ENCODE data around the gene LPP.

The LPP gene

DNA sequence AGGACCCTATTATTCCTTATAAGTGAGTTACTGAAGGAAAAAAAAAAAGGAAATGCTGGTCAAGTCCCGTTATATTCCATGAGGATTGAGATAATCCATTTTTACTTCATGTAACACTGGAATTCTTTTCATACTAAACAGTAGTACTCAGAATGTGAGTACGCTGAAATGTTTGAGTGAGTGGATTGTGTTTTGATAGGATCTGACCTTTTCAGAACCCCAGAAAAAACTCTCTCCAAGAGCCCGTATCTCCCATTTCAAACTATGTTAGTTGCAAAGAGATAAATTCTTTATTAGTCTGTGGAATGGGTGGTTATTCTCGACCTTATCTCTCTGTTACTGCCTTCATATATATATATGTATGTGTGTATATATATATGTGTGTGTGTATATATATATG is 2.5 kb upstream of the LPP start:
- Mint-ChIP-seq H3K36me3 (ENCODE audit: low read depth) (no peaks in the 10 kb centered on the region), H3K4me3 (no peak overlapping the region), H3K27ac (no peak overlapping the region), H3K9me3 (no peaks in the 10 kb centered on the region), H3K4me1 (peaks cover 38% of the 10 kb centered on the region), H3K27me3 (no peaks in the 10 kb centered on the region)
- ATAC-seq (no peak), DNase-seq (no peak)

DNA sequence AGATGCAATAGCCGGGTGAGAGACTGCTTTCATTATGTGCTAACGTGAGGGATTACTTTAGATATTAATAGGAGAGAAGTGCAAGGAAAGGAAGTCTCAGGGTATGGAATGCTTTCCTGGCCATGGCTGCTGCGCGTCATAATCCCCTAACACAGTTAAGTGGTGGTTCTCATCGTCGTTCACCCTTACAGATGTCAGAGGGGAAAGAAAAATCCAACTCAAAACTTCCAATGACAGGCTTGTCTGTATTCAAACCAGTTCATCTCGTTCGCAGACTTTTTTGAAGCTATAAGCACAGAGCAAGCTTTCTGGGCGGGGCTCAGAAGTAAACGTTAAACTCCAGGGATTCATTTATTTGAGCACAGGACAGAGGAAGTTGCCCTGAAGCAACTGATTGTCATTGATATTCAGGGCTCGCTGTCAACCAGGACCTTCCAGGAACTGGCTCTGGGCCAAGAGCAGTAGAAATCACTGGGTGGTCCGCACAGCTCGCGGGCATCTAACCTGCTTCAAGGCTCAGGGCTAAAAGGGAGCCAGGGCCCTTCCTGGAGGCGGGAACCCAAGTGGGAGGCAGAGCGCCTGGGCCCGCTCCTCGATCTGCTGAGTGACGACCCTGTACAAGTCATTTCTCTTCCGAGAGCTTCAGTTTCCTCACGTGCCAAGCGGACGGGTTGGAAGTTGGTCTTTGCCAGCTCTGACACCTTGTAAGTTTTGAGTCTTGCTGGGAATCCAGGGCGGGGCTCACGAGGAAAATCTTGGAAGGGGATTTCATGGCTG is 1.1 kb upstream of the LPP start:
- no peaks in the 10 kb centered on the region for H3K36me3 Mint-ChIP-seq (ENCODE audit: low read depth)
- ATAC-seq (no peak), DNase-seq (peak; percentile 20)
- H3K27ac Mint-ChIP-seq, result peak overlapping the region; percentile 75
- H3K4me1 Mint-ChIP-seq, result peaks cover 48% of the 10 kb centered on the region
- peak overlapping the region; percentile 85 for H3K4me3 Mint-ChIP-seq
- H3K9me3 Mint-ChIP-seq, result no peaks in the 10 kb centered on the region
- H3K27me3 Mint-ChIP-seq, result no peaks in the 10 kb centered on the region

DNA sequence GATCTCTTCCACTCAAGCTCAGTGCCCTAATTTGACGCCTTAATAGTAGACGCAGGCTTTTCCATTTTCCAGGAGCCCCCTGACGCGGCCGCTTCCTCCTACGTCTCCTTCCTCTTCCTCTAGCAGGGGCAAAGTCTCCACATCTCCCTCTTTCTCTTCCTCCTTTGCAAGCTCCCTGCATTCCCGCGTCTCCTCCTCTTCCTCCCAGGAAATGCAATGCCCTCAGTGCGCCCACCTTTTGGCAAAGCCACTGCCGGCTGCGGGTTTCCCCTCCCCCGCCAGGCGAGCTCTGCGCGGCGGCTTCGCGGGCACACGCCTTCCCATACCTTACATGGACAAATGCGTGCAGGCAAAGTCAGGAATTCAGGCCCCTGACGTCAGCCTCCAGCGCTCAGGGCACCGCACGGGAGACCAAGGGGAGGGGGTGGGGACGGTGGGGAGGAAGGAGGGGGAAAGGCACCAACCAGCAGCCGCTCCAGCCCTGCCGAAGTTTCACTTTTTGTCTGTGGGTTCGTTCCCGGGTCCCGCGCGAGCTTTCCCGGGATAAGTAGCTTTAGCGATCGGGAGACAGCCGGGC is 432 bp upstream of the LPP start:
- peak overlapping the region; percentile 85 for H3K4me3 Mint-ChIP-seq
- DNase-seq, result peak; percentile 48
- H3K27me3 Mint-ChIP-seq, result no peaks in the 10 kb centered on the region
- peak overlapping the region; percentile 75 for H3K27ac Mint-ChIP-seq
- ATAC-seq, result peak; percentile 5
- peaks cover 49% of the 10 kb centered on the region for H3K4me1 Mint-ChIP-seq
- peaks cover 2% of the 10 kb centered on the region for H3K36me3 Mint-ChIP-seq (ENCODE audit: low read depth)
- H3K9me3 Mint-ChIP-seq, result no peaks in the 10 kb centered on the region

DNA sequence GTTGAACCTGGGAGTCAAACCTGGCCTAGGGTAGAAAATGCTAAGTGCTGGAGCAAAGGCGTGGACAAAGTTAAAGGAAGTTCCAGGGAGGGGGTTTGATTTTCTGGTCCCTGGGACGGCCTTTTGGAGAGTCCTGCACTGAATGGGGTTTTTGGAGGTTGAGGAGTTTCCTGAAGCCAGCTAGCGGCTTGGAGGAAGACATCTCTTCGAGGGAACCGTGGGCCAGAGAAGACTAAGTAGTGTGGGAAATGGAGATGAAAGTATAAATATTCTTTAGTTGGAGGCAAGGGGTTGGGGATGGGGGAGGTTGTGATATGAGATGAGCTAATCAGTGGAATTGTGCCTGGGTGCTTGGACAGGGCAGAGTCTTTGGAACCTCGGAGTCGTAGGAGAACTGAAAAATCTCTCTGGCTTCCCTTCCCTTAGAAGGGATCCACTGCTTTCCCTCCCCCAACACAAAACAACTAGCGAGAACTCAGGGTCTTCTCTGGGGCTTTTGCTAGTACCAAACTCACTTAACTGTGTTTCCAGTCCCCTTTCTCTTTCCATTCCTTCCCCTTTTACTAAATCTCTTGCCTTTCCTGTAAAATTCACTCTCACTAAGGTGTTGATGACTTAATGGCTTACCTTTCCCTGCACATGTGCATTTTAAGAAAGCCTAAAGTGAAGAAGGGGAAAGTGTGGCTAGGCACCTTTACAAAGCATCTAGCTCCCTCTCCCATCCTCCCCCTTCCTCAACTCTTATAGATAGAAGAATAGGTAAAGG is 1.0 kb downstream of the LPP start:
- H3K9me3 Mint-ChIP-seq, result no peaks in the 10 kb centered on the region
- DNase-seq (no peak), ATAC-seq (no peak)
- H3K27me3 Mint-ChIP-seq, result no peaks in the 10 kb centered on the region
- H3K36me3 Mint-ChIP-seq (ENCODE audit: low read depth), result peaks cover 2% of the 10 kb centered on the region
- peaks cover 60% of the 10 kb centered on the region for H3K4me1 Mint-ChIP-seq
- peak overlapping the region; percentile 96 for H3K27ac Mint-ChIP-seq
- H3K4me3 Mint-ChIP-seq, result peak overlapping the region; percentile 85

DNA sequence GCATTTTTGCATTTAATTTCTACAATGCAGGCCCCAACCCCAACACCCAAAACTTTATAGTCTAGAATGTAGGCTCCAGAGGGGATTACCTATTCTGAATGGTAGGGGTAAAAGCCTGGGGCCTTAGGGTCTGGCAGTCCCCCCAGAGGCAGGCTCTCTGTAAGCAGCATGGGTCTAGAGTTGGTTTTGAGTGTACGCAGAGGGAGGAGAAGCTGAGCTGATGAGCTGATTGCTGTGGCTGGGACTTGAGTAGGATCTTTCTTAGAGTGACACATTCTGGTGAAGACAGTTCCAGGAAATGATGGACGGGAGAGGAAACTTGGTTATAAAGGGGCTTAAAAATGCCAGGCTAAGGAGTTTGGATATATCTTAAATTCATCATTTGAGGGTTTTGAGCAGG is 2.1 kb downstream of the LPP start:
- DNase-seq (no peak), ATAC-seq (peak; percentile 47)
- Mint-ChIP-seq H3K4me1 (peaks cover 65% of the 10 kb centered on the region), H3K27ac (peak overlapping the region; percentile 47), H3K36me3 (ENCODE audit: low read depth) (peaks cover 6% of the 10 kb centered on the region), H3K9me3 (no peaks in the 10 kb centered on the region), H3K27me3 (no peaks in the 10 kb centered on the region), H3K4me3 (peak overlapping the region; percentile 85)

DNA sequence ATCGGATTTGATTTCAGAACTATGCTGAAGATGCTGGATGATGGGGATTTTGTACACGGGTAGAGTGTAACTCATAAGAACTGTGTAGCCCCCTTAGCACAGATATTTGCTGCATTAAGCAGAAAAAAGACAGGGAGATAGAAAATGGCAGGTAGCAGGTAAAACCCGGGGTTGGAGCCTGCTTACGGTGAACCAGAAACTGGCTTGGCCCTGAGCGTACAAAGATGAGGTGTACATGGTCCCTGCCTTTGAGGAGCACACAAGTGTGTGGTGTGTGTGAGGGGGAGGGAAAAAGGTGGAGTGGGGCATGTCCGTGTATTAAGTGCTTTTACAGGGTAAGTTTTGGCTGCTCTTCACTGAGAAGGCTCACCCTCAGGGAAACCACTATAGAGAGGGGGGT is 3.5 kb downstream of the LPP start:
- Mint-ChIP-seq H3K27ac (peak overlapping the region; percentile 3), H3K27me3 (no peaks in the 10 kb centered on the region), H3K9me3 (no peaks in the 10 kb centered on the region), H3K4me1 (peaks cover 64% of the 10 kb centered on the region), H3K36me3 (ENCODE audit: low read depth) (peaks cover 6% of the 10 kb centered on the region), H3K4me3 (no peak overlapping the region)
- ATAC-seq, result no peak
- DNase-seq, result no peak

DNA sequence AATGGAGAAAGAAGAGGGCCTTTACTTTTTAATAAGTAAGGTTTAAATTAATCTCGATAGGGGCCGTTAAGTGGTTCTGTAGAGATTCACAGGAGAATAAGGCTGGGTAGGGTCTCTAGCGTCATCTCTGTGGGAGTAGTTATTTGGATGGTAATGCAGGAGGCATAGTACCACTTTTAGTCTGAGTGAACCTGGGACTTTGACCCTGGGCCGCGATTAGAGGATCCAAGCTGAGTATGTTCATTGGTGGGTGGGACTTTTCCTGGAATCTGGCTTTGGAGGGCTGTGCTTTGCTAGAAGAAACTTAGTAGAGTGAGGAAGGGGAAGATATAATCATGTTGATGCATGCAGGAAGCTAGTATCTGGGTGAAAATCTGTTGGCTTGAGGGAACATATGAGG is 4.0 kb downstream of the LPP start:
- DNase-seq, result no peak
- no peak for ATAC-seq
- peaks cover 6% of the 10 kb centered on the region for H3K36me3 Mint-ChIP-seq (ENCODE audit: low read depth)
- H3K27me3 Mint-ChIP-seq, result no peaks in the 10 kb centered on the region
- no peaks in the 10 kb centered on the region for H3K9me3 Mint-ChIP-seq
- H3K4me1 Mint-ChIP-seq, result peaks cover 62% of the 10 kb centered on the region
- H3K4me3 Mint-ChIP-seq, result no peak overlapping the region
- H3K27ac Mint-ChIP-seq, result no peak overlapping the region

DNA sequence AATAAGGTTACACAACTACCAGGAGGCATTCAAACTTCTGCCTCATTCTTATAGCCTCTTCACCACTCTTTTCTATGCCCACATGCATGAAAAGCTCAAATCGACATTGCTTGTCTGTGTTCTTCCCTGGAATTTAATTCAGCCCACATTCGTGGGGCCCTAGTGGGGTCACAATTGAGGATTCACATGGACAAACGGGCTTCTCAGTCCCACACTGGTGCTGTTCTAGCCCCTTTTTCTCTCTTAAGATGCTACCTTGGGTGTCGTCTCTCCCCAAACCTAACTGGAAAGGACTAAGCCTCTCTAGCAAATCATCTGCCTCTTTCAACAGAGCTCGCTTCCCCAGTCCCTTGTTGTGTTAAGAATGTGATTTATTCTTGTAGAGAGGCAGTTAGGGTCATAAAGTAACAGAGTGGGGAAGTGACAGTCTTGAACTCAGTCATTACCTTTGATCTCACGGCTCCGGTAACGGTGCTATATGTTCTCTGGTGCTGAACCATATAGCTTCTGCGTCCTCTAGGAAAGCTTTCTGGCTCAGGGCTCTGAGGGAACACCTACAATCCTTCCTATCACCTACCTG is 4.9 kb downstream of the LPP start:
- no peak overlapping the region for H3K4me3 Mint-ChIP-seq
- H3K27ac Mint-ChIP-seq, result no peak overlapping the region
- no peaks in the 10 kb centered on the region for H3K9me3 Mint-ChIP-seq
- peaks cover 64% of the 10 kb centered on the region for H3K4me1 Mint-ChIP-seq
- ATAC-seq (no peak), DNase-seq (no peak)
- H3K27me3 Mint-ChIP-seq, result no peaks in the 10 kb centered on the region
- peaks cover 8% of the 10 kb centered on the region for H3K36me3 Mint-ChIP-seq (ENCODE audit: low read depth)

DNA sequence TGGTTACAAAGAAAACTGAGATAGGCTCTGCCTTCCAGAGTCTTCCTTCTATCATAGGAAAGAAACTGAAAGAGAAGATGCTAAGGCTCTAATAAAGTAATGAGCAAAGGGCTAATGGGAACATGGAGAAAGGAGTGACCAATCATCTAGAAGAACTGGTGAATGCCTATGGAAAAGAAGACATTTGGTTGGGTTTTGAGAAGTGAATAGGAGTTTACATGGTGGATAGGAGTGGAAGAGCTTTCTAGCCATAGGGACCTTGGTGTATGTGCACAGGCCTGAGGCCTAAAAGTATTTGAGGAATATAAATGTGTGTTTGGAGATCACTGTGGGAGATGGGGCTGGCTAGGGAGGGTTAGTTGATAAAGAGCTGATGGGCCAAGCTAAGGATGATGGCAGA is 6.8 kb downstream of the LPP start:
- H3K36me3 Mint-ChIP-seq (ENCODE audit: low read depth), result peaks cover 8% of the 10 kb centered on the region
- H3K4me1 Mint-ChIP-seq, result peaks cover 69% of the 10 kb centered on the region
- DNase-seq (no peak), ATAC-seq (no peak)
- H3K4me3 Mint-ChIP-seq, result no peak overlapping the region
- H3K27ac Mint-ChIP-seq, result no peak overlapping the region
- H3K9me3 Mint-ChIP-seq, result no peaks in the 10 kb centered on the region
- H3K27me3 Mint-ChIP-seq, result no peaks in the 10 kb centered on the region

DNA sequence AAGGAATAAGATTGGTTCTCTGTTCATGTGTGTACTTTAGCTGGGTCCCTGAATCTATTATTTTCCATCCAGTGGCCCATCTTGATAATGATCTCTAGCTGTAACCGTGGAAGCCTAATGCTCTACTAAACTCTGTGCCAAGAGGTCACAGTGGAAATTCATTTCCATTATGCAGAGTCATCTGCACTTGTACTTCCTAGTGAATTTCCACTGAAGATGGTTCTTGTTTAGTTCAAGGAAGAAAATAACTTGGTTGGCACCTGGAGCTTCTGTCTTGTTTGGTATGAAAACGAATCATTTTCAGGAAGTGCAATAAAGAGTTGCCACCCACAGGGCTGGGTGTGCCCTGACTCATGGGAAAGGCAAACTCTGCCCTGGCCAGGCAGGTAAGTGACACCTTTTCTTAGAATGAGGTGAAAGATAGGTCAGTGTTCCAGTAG is 10.3 kb downstream of the LPP start:
- DNase-seq (no peak), ATAC-seq (peak; percentile 26)
- Mint-ChIP-seq H3K27ac (peak overlapping the region; percentile 71), H3K36me3 (ENCODE audit: low read depth) (peaks cover 6% of the 10 kb centered on the region), H3K4me1 (peaks cover 49% of the 10 kb centered on the region), H3K4me3 (no peak overlapping the region), H3K27me3 (no peaks in the 10 kb centered on the region), H3K9me3 (no peaks in the 10 kb centered on the region)

DNA sequence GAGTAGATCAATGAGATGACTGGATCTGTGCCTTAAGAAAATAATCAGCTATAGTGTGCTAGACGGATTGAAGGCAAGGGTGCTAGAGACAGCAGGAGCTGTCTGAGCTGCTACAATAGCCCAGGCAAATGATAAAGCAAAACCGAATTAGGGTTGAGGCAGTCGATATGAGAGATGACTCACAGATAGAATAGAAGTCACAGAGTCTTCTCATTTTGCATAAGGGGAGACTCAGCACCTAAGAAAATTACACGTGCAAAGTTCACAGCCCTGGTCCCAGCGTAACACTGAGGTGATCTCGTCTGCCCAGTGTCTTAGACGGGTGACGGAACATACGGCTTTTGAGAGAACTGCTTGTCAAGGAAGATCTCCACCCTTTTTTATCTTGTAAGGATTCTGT is 11.6 kb downstream of the LPP start:
- DNase-seq, result no peak
- peaks cover 54% of the 10 kb centered on the region for H3K4me1 Mint-ChIP-seq
- H3K4me3 Mint-ChIP-seq, result no peak overlapping the region
- no peaks in the 10 kb centered on the region for H3K9me3 Mint-ChIP-seq
- peaks cover 6% of the 10 kb centered on the region for H3K36me3 Mint-ChIP-seq (ENCODE audit: low read depth)
- no peaks in the 10 kb centered on the region for H3K27me3 Mint-ChIP-seq
- ATAC-seq, result peak; percentile 85
- H3K27ac Mint-ChIP-seq, result peak overlapping the region; percentile 21

DNA sequence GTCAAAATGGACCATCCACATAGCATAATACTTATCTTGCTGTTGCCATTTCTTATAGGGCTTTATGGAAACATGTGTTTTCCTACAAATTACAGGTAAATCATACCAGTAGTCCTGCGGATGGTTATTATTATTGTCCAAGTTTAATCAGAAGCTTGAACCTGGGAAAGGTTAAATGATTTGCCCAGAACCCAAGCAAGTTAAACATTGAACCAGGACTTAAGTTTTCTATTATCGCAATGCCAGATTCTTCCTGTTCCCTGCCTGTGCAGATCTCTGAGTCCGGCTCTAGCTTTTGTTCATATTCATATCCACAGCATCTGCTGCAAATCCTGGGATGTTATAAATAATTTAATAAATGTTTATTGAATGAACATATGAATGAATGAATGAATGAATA is 12.5 kb downstream of the LPP start:
- H3K4me1 Mint-ChIP-seq, result peaks cover 59% of the 10 kb centered on the region
- H3K36me3 Mint-ChIP-seq (ENCODE audit: low read depth), result peaks cover 2% of the 10 kb centered on the region
- ATAC-seq (no peak), DNase-seq (no peak)
- H3K27ac Mint-ChIP-seq, result no peak overlapping the region
- no peaks in the 10 kb centered on the region for H3K27me3 Mint-ChIP-seq
- no peak overlapping the region for H3K4me3 Mint-ChIP-seq
- no peaks in the 10 kb centered on the region for H3K9me3 Mint-ChIP-seq

DNA sequence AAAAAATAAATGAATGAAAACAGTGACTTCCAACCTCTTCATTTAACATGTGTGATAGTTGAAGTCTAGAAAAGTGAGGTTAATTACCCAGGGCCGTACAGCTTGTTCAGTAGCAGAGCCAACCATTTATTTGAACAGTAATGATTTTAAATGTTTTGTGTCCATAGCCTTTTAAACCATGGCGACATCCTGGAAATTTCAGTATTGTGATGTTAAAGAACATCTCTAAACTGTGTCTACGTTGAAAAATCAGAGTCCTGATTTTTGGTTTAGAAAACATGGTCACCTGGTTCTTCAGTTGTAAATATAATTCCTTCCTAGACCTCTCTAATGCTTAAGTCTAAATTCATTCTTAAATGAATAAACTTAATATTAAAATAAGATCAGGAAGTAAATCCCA is 14.2 kb downstream of the LPP start:
- Mint-ChIP-seq H3K9me3 (no peaks in the 10 kb centered on the region), H3K4me3 (no peak overlapping the region), H3K27ac (no peak overlapping the region), H3K36me3 (ENCODE audit: low read depth) (no peaks in the 10 kb centered on the region), H3K27me3 (no peaks in the 10 kb centered on the region), H3K4me1 (peaks cover 57% of the 10 kb centered on the region)
- ATAC-seq (no peak), DNase-seq (no peak)

DNA sequence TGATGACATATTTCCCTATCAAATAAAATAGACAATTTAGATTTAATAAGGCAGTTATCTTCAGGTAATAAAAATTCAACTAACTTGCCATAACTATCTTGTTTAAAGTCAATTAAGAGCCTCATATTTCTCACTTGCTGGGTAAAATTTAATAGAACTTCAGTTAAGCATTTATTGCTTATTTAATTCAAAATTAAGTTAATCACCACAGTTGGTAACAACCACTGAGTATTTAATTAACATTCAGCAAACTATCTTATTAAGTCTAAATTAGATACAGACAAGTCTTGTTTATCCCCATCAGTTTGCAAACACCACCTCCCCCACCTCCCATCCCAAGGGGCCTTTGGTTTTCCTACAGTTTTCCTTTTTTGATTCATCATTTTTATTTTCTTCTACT is 14.7 kb downstream of the LPP start:
- Mint-ChIP-seq H3K9me3 (no peaks in the 10 kb centered on the region), H3K27ac (no peak overlapping the region)

More for the DNA sequence above, 14.7 kb downstream of the LPP start:
- no peak overlapping the region for H3K4me3 Mint-ChIP-seq
- H3K4me1 Mint-ChIP-seq, result peaks cover 53% of the 10 kb centered on the region
- DNase-seq (no peak), ATAC-seq (no peak)
- no peaks in the 10 kb centered on the region for H3K36me3 Mint-ChIP-seq (ENCODE audit: low read depth)
- H3K27me3 Mint-ChIP-seq, result no peaks in the 10 kb centered on the region

Data from activated naive CD8-positive, alpha-beta T cell treated with anti-CD3 and anti-CD28 coated beads, Interleukin-2, amount 50 U/mL, for 24 hours (primary cell).